ENCODE measurements around the gene COBL. TPM values are rescaled to one million over a fixed set of nuclear protein-coding genes. Genes with fewer than 3 reads are reported as not detected.

Gene COBL
- total RNA-seq, 1 donor from 2014 or later: 0.11 TPM

GRCh38 chr7:50985096-50985495 is 331.5 kb downstream of the COBL start:
- Histone ChIP-seq H3K27me3 (peaks cover 4% of the 10 kb centered on the region), H3K4me3 (no peak overlapping the region), H3K36me3 (no peaks in the 10 kb centered on the region), H3K4me1 (no peaks in the 10 kb centered on the region), H3K9me3 (no peaks in the 10 kb centered on the region), H3K27ac (no peak overlapping the region)
- intact Hi-C loops (cut with DNase I): no loop called here
- no peak for TF ChIP-seq CTCF (IDR thresholded peaks at IDR 0.05)
- no peak for DNase-seq (ENCODE audit: low spot score in 2 of 2)

- Histone ChIP-seq H3K4me1 (no peaks in the 10 kb centered on the region), H3K36me3 (no peaks in the 10 kb centered on the region), H3K4me3 (no peak overlapping the region), H3K9me3 (no peaks in the 10 kb centered on the region), H3K27ac (no peak overlapping the region), H3K27me3 (peaks cover 4% of the 10 kb centered on the region)
- no peak for DNase-seq (ENCODE audit: low spot score in 2 of 2)
- TF ChIP-seq CTCF (IDR thresholded peaks at IDR 0.05): no peak
- intact Hi-C loops (cut with DNase I): no loop called here
Measured at GRCh38 chr7:50983850-50984249, 332.8 kb downstream of the COBL start.

- Histone ChIP-seq H3K27ac (no peak overlapping the region), H3K4me3 (no peak overlapping the region), H3K9me3 (no peaks in the 10 kb centered on the region), H3K4me1 (no peaks in the 10 kb centered on the region), H3K36me3 (no peaks in the 10 kb centered on the region), H3K27me3 (peaks cover 4% of the 10 kb centered on the region)
- DNase-seq (ENCODE audit: low spot score in 2 of 2): no peak
- intact Hi-C loops (cut with DNase I): no loop called here
- no peak for TF ChIP-seq CTCF (IDR thresholded peaks at IDR 0.05)
Measured at GRCh38 chr7:50982626-50983025, 334.0 kb downstream of the COBL start.

GRCh38 chr7:50981743-50982142 is 334.9 kb downstream of the COBL start:
- TF ChIP-seq CTCF (IDR thresholded peaks at IDR 0.05): no peak
- Histone ChIP-seq H3K36me3 (no peaks in the 10 kb centered on the region), H3K4me1 (no peaks in the 10 kb centered on the region), H3K9me3 (no peaks in the 10 kb centered on the region), H3K27me3 (peaks cover 4% of the 10 kb centered on the region), H3K27ac (no peak overlapping the region), H3K4me3 (no peak overlapping the region)
- intact Hi-C loops (cut with DNase I): no loop called here
- DNase-seq (ENCODE audit: low spot score in 2 of 2): no peak

- intact Hi-C loops (cut with DNase I): no loop called here
- TF ChIP-seq CTCF (IDR thresholded peaks at IDR 0.05): no peak
- H3K4me1 ChIP-seq: no peaks in the 10 kb centered on the region
Measured at GRCh38 chr7:50980411-50980810, 336.2 kb downstream of the COBL start.

GRCh38 chr7:50978633-50979215 is 337.9 kb downstream of the COBL start:
- peaks cover 4% of the 10 kb centered on the region for H3K27me3 ChIP-seq
- H3K4me1 ChIP-seq: no peaks in the 10 kb centered on the region
- H3K4me3 ChIP-seq: no peak overlapping the region
- DNase-seq (ENCODE audit: low spot score in 2 of 2): no peak
- H3K36me3 ChIP-seq: no peaks in the 10 kb centered on the region
- intact Hi-C loops (cut with DNase I): no loop called here
- H3K9me3 ChIP-seq: no peaks in the 10 kb centered on the region
- no peak overlapping the region for H3K27ac ChIP-seq
- no peak for TF ChIP-seq CTCF (IDR thresholded peaks at IDR 0.05)

More at GRCh38 chr7:50980411-50980810, 336.2 kb downstream of the COBL start:
- H3K4me3 ChIP-seq: no peak overlapping the region
- no peak for DNase-seq (ENCODE audit: low spot score in 2 of 2)
- H3K27me3 ChIP-seq: peaks cover 4% of the 10 kb centered on the region
- H3K9me3 ChIP-seq: no peaks in the 10 kb centered on the region
- no peak overlapping the region for H3K27ac ChIP-seq
- no peaks in the 10 kb centered on the region for H3K36me3 ChIP-seq

All from ascending aorta (tissue), 2 donors.